NAMALWA (cell line): ENCODE measurements around the gene CSTPP1.
"Not testable (repeated sequence)": the region's sequence is repeated elsewhere in the genome, so short reads cannot be mapped to it uniquely, and the experiment has no call there.

Experiments
- DNase-seq: peaks from one replicate; pipeline ENCODE4 v3.0.0-alpha.2; 2015; ENCODE audit warnings: low spot score

CSTPP1 gene

GRCh38 chr11:47101406-47101805, 164.8 kb downstream of the CSTPP1 start:
- DNase-seq = no peak

DNA sequence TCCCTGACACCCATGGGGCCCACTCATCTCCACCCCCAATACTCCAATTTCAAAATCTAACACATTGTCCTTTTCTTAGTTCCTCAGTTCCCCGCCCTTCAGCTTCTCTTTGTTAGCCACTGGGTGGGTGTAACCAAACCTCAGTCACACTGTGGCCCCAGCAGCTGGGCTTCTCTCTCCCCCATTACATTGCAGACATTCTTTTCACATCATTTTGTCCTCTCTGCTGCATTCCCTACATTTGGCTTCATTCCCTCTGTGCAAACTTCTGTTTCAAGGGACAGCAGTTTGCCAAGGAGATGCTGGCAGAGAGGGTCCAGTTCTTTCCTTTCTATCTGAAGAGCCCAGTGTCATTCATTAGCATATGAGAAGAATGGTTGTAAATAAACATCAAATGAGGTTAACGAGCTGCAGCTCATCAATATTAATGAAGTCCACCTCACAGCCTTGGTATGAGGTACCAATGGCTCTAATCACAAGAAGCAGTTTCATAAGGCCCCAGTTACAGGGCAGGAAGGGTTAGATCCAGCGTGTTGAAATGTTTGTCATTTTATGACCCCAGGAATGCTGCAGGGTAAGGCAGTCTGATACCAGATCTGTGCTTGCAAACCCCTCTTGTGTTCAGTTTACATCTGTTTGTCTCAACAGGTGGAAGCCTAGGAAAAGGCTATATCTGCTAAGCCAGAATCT, 167.8 kb downstream of the CSTPP1 start:
- DNase-seq = no peak

- no peak for DNase-seq
These were observed 169.0 kb downstream of the CSTPP1 start for GRCh38 chr11:47105541-47105940.

DNA sequence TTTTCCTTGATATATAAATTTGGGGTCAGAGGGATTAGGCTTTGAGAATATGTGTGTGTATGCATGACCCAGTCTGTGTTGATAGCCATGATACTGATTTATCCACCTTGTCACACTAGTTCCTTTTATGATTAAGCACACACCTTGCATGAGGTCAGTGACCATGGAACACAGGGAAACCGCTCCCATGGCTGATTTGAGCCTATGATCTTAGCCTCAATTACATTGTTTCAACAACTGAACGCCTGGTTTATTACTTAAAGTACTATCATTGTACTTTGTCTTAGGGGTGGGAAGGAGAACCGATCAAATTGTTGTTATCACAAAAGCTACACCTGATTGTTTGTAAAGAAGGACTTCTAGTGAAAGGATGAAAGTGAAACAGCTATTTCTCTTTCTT, 169.4 kb downstream of the CSTPP1 start:
- DNase-seq = no peak

DNA sequence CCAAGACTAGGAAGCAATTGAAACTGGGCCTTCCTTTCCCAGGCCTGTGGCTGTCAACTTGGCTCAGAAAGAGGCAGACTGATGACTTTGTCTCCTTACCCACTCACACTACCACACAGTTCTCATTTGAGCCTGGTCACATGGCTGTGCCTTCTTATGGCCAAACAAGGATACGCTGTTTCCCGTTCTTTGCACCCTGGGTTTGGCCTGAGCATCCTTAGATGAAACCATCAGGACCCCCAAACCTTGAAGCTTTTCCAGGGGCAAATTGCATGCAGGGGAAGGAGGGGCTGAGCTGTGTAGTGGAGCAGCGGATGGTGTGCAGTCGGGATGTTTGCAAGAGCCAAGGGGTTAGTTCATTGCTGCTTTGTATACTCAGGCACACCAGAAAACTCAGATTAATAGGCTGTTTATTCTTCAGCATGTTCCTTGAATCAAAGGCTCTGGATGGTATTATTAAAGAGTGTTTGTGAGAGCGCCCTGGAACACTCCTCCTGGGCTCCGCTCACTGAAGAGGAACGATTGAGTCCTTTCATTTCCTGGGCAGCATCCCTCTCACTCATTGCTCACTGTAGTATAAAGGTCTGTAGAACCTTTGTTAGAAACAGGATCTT, 170.3 kb downstream of the CSTPP1 start:
- DNase-seq = no peak

GRCh38 chr11:47107744-47108143, 171.2 kb downstream of the CSTPP1 start:
- no peak for DNase-seq

- DNase-seq = no peak
These were observed 171.7 kb downstream of the CSTPP1 start for GRCh38 chr11:47108214-47108613.

- DNase-seq = no peak
These were observed 172.6 kb downstream of the CSTPP1 start for GRCh38 chr11:47109051-47109726.

DNA sequence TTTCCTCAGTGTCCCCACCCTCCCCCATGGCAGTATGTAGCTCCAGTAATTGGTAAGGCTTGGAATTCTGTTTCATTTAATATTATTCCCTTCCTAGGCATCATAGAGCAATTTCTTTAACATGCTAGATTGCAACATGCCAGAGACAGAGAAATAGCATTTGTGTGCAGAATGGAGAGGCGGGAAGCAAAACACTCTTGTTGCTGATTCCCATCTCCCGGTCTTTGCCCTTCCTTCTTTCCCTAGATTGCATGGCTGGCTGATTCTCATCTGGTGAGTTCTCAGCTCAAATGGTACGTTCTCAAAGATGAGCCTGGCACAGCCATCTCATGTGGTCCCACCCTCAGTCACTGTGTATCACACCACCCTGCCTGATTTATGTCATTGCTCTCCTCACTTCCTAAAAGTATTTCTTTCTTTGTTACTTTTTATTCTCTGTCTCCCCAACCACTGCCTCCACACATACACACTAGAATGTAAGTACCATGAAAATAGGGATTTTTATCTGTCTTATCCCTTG, 173.2 kb downstream of the CSTPP1 start:
- DNase-seq = no peak

DNA sequence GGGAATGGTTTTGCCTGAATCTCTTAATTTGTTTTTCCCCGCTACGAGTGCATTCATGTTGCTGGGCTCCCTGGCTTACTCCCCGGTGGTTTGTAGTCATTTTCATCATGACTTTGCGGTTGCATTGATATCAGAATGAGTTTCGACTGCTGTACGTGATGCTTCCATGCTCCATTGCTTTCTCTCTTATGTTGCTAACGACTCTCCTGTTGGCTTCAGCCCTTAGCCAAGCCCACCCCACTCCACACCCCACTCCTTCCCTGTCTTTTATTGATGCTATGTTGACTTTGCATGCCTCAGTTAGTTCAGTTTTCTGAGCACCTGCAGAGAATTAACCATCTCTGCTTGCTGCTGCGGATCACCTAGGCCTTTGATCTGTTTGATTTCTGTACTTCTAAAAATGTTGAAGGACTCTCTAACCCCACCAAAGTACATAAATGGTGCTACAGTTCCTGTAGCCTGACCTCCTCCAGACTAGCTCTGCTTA, 174.8 kb downstream of the CSTPP1 start:
- no peak for DNase-seq

- DNase-seq = not testable (repeated sequence)
These were observed 176.4 kb downstream of the CSTPP1 start for GRCh38 chr11:47112941-47113340.

DNA sequence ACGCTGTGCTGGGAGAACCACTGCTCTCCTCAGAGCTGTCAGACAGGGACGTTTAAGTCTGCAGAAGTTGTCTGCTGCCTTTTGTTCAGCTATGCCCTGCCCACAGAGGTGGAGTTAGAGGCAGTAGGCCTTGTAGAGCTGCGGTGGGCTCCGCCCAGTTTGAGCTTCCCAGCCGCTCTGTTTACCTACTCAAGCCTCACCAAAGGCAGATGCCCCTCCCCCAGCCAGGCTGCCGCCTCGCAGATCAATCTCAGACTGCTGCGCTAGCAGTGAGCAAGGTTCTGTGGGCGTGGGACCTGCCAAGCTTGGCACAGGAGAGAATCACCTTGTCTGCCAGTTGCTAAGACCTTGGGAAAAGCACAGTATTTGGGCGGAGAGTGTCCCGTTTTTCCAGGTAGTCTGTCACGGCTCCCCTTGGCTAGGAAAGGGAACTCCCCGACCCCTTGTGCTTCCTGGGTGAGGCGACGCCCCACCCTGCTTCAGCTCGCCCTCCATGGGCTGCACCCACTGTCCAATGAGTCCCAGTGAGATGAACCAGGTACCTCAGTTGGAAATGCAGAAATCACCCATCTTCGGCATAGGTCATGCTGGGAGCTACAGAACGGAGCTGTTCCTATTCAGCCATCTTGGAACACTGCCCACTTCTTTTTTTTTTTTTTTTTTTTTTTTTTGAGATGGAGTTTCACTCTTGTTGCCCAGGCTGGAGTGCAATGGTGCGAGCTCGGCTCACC, 182.6 kb downstream of the CSTPP1 start:
- not testable (repeated sequence) for DNase-seq

DNA sequence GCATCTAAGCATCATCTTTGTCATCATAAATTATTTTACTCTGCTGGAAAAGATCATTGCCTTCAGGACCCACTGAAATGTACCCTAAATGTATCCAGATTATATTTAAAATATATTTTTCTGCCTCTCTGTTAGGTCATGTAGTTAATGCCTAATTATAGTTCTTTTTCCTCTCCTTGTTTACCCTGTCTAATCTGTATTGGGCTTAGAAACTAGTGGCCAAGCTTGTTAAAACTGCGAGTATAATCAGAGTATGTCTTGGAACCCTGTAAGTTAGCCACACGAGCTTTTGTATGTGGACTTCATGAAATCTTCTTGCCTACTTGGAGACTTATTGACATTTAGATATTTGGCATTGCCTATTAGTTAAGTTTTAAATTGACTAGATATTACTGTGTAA, 184.5 kb downstream of the CSTPP1 start:
- DNase-seq = no peak

GRCh38 chr11:47121731-47122130, 185.2 kb downstream of the CSTPP1 start:
- no peak for DNase-seq

DNA sequence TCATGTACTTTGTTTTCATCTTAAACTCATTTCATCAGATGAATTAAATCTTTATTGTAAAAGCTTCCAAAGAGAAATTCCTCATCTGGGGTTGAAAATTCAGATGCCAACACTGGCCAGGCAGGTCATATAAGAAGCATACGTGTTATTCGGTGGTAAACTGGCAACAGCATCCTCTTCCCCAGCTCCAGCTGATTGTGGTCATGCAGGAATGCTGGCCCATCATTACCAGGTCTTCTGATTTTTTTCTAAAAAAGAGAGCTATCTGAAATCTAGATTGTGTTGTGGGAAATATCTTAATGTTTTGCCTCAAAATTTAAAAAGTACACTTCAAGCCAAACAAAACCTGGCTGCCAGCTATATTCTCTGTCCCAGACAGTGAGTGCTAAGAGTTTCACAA, 186.5 kb downstream of the CSTPP1 start:
- DNase-seq = no peak

DNA sequence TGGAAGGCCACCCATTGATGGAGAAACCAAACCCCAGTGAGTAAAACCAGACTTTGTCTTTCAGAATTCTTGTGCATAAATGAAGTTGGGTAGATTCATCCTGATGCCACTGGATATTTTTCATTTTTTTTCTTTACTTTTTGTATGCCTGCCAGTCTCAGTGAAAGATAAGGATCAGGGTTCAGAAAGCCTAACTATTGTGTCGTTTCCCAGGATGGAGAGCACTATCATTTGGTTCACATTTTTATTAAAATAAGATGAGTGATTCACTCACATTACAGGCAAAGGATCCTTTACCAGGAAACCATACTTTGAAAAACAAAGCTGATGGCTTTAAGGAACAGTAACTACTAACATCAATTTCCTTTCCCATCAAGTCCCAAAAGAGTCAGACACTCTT, 188.1 kb downstream of the CSTPP1 start:
- DNase-seq = no peak

GRCh38 chr11:47125083-47125482, 188.5 kb downstream of the CSTPP1 start:
- DNase-seq = no peak

- no peak for DNase-seq
These were observed 190.7 kb downstream of the CSTPP1 start for GRCh38 chr11:47127213-47127612.

- DNase-seq = no peak
These were observed 194.0 kb downstream of the CSTPP1 start for GRCh38 chr11:47130543-47130942.

GRCh38 chr11:47131136-47131535, 194.6 kb downstream of the CSTPP1 start:
- DNase-seq = no peak

DNA sequence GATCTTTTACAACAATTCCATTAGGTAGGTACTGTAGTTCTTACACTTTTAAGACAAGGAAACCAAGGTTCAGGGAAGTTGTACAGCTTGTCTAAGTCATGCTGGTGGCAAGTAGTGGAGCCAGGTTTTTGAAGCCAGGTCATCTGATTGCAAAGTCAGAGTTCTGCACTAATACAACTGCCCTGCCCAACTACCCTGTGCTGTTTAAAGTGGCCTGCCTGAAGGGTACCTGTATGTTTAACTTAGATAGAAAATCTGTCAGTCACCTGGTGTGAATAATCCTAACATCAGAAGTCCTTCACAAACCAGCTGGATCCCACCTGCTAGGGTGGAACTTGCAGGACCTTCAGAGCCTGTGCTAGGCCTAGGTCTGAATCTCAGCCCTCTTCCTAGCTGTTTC, 195.9 kb downstream of the CSTPP1 start:
- DNase-seq = no peak

GRCh38 chr11:47132981-47133380, 196.4 kb downstream of the CSTPP1 start:
- DNase-seq = no peak
